GM23338 (cell line): ENCODE results near the gene TMEM74B. TPM values are rescaled to one million over a fixed set of nuclear protein-coding genes. Genes with fewer than 3 reads are reported as not detected.

Experiments
- ATAC-seq: fragments of 200-7000 bp; cut with Tn5 transposase; 3 replicates; pipeline ENCODE4 v1.9.1; 2020
- DNase-seq: peaks from one replicate; pipeline ENCODE4 v3.0.0-alpha.2; 2015; ENCODE audit warnings: low spot score
- H2AFZ ChIP-seq: fragments of 200-600 bp; sonication (generic); 2 replicates; pipeline ENCODE4 v1.8.0; 2016; ENCODE audit warnings: antibody characterized with exemption, mild to moderate bottlenecking, moderate library complexity
- H3F3A ChIP-seq: fragments of 200-600 bp; sonication (generic); replicated peaks from 2 replicates; pipeline ENCODE4 v1.8.0; 2017; ENCODE audit warnings: antibody characterized with exemption, mixed run types, low read depth
- H3K27ac ChIP-seq: fragments of 200-600 bp; sonication (generic); 2 replicates; pipeline ENCODE4 v1.6.1; 2016; ENCODE audit warnings: low read depth
- H3K27me3 ChIP-seq: fragments of 200-600 bp; sonication (generic); 2 replicates; pipeline ENCODE4 v1.8.0; 2016; ENCODE audit warnings: mild to moderate bottlenecking, mixed run types, moderate library complexity; ENCODE audit not compliant: insufficient read depth
- H3K36me3 ChIP-seq: fragments of 200-600 bp; sonication (generic); 2 replicates; pipeline ENCODE4 v1.8.0; 2016; ENCODE audit warnings: mild to moderate bottlenecking; ENCODE audit not compliant: insufficient read depth
- H3K4me1 ChIP-seq: fragments of 200-600 bp; sonication (generic); 2 replicates; pipeline ENCODE4 v1.8.0; 2016; ENCODE audit warnings: mild to moderate bottlenecking, moderate library complexity; ENCODE audit not compliant: insufficient read depth
- H3K4me2 ChIP-seq: fragments of 200-600 bp; sonication (generic); 2 replicates; pipeline ENCODE4 v1.7.1; 2017; ENCODE audit warnings: mixed run types
- H3K4me3 ChIP-seq: fragments of 200-600 bp; sonication (generic); 2 replicates; pipeline ENCODE4 v1.6.1; 2016; ENCODE audit warnings: mixed run types
- H3K79me2 ChIP-seq: fragments of 200-600 bp; sonication (generic); replicated peaks from 2 replicates; pipeline ENCODE4 v1.8.0; 2017; ENCODE audit warnings: mild to moderate bottlenecking; ENCODE audit not compliant: insufficient read depth
- H3K9me2 ChIP-seq: fragments of 200-600 bp; sonication (generic); 2 replicates; pipeline ENCODE4 v1.8.0; 2017; ENCODE audit not compliant: insufficient read depth
- H4K20me1 ChIP-seq: fragments of 200-600 bp; sonication (generic); replicated peaks from 2 replicates; pipeline ENCODE4 v1.8.0; 2017; ENCODE audit warnings: mild to moderate bottlenecking; ENCODE audit not compliant: insufficient read depth
- H3K27ac Mint-ChIP-seq: 2 replicates; pipeline ENCODE4 v1.8.0; 2020; ENCODE audit warnings: inconsistent platforms, mild to moderate bottlenecking, moderate library complexity, mixed read lengths
- H3K27me3 Mint-ChIP-seq: 3 replicates; pipeline ENCODE4 v1.8.0; 2022; ENCODE audit warnings: low read depth, mild to moderate bottlenecking, moderate library complexity, mixed read lengths, inconsistent platforms; ENCODE audit not compliant: insufficient read depth, poor library complexity
- H3K36me3 Mint-ChIP-seq: 3 replicates; pipeline ENCODE4 v1.8.0; 2021; ENCODE audit warnings: low read depth, mild to moderate bottlenecking, inconsistent platforms, moderate library complexity, mixed read lengths
- H3K4me1 Mint-ChIP-seq: 3 replicates; pipeline ENCODE4 v1.8.0; 2020; ENCODE audit warnings: mild to moderate bottlenecking, inconsistent platforms, mixed read lengths
- H3K4me3 Mint-ChIP-seq: 3 replicates; pipeline ENCODE4 v1.8.0; 2021; ENCODE audit warnings: moderate library complexity, mild to moderate bottlenecking, inconsistent platforms, mixed read lengths
- H3K9me3 Mint-ChIP-seq: 3 replicates; pipeline ENCODE4 v1.8.0; 2020; ENCODE audit warnings: moderate library complexity, mild to moderate bottlenecking, inconsistent platforms, mixed read lengths
- CREB1 ChIP-seq: fragments of 250-450 bp; sonication (Bioruptor Pico); IDR thresholded peaks from 2 replicates; pipeline ENCODE4 v1.5.0; 2020; ENCODE audit warnings: low read depth, mild to moderate bottlenecking, moderate library complexity
- EZH2phosphoT487 ChIP-seq: fragments of 200-600 bp; sonication (generic); IDR thresholded peaks from one replicate; pipeline ENCODE4 v1.8.1; 2018; ENCODE audit warnings: antibody characterized with exemption; ENCODE audit not compliant: unreplicated experiment
- JUNB ChIP-seq: IDR thresholded peaks from one replicate; pipeline ENCODE4 v1.6.1; 2016; ENCODE audit warnings: antibody characterized with exemption; ENCODE audit not compliant: unreplicated experiment
- STAT1 ChIP-seq: IDR thresholded peaks from one replicate; pipeline ENCODE4 v1.6.1; 2016; ENCODE audit warnings: antibody characterized with exemption; ENCODE audit not compliant: unreplicated experiment
- ZNF114 ChIP-seq: fragments of 250-450 bp; sonication (Bioruptor Pico); IDR thresholded peaks from 2 replicates; pipeline ENCODE4 v1.5.0; 2020; ENCODE audit warnings: mild to moderate bottlenecking, moderate library complexity
- ZNF331 ChIP-seq: fragments of 250-450 bp; sonication (Bioruptor Pico); IDR thresholded peaks from 2 replicates; pipeline ENCODE4 v1.5.0; 2020; ENCODE audit warnings: low read depth, mild to moderate bottlenecking, moderate library complexity
- polyA plus RNA-seq: library from polyadenylated mRNA; unstranded; fragments of >200 nt; fragmentation: Nextera tagmentation; extraction: Ambion mirVana; gene quantifications from 2 replicates; pipeline ENCODE4 v1.2.1, GENCODE V29; 2016
- total RNA-seq: library from RNA; depleted of rRNA; stranded (reverse); fragments of >200 nt; shearing (Covaris generic); gene quantifications from 2 replicates; pipeline ENCODE4 v1.2.3, GENCODE V29; 2014
- TF ChIP-seq, protein P1 (sequence below): IDR thresholded peaks from 2 replicates; pipeline ENCODE4 v1.6.1; 2016; ENCODE audit warnings: antibody characterized with exemption
- TF ChIP-seq, protein P2 (sequence below): fragments of 250-450 bp; sonication (Bioruptor Pico); IDR thresholded peaks from 2 replicates; pipeline ENCODE4 v1.5.0; 2020; ENCODE audit warnings: mild to moderate bottlenecking, moderate library complexity

The TMEM74B gene
- total and polyA plus RNA-seq, 2 experiments from 2014 or later: 1.0 to 4.8 TPM

DNA sequence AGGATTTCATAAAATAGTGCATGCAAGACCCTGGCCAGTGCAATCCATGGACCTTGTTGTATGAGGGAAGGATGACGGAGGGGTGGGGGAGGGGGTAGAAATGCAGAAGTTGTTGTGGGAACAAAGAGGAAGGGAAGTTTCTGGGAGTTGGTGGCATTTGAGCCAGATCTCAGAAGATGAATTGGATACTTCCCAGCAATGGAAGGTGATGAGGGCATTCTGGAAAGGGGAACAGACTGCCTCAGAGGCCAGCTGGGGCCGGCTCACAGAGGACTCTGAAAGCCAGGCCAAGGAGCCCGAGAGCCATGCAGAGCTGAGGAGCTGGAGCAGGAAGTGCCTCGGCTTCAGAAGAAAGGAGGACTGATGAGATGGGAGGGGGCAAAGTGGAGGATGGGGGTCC, 2.7 kb downstream of the TMEM74B start (continued):
- TF ChIP-seq CREB1 (CRISPR knock-in tag): no peak
- TF ChIP-seq JUNB: no peak
- no peak for TF ChIP-seq STAT1
- TF ChIP-seq ZNF114 (CRISPR knock-in tag): no peak
- no peak for TF ChIP-seq ZNF331 (CRISPR knock-in tag)
- TF ChIP-seq, protein P1, sequence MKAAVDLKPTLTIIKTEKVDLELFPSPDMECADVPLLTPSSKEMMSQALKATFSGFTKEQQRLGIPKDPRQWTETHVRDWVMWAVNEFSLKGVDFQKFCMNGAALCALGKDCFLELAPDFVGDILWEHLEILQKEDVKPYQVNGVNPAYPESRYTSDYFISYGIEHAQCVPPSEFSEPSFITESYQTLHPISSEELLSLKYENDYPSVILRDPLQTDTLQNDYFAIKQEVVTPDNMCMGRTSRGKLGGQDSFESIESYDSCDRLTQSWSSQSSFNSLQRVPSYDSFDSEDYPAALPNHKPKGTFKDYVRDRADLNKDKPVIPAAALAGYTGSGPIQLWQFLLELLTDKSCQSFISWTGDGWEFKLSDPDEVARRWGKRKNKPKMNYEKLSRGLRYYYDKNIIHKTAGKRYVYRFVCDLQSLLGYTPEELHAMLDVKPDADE: no peak
- TF ChIP-seq EZH2phosphoT487: no peak

DNA sequence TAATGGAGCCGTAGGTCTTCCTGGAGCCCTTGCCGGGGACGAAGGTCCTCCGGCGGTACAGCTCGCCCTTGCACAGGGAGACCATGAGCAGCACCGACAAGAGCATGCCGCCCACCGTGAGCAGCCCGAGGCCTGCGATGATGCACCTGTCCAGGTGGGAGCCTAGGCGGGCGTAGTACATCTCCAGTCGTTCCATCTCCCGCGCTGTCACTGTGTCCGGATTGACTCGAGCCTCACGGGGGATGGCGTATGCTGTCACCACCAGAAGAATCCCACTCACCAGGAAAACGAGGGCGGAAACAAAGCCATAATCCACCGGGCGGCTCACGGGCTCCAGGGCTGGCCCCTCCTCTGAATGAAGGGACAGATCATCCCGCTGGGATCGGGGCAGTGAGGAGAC, 3.8 kb downstream of the TMEM74B start:
- no peak overlapping the region for H3K27ac Mint-ChIP-seq
- Histone ChIP-seq H3K27me3 (peaks cover 28% of the 10 kb centered on the region), H3K27ac (no peak overlapping the region), H4K20me1 (no peaks in the 10 kb centered on the region; the same call in 1 of the 2 replicates), H3F3A (no peaks in the 10 kb centered on the region), H3K9me2 (no peaks in the 10 kb centered on the region), H3K79me2 (no peaks in the 10 kb centered on the region), H3K4me1 (peaks cover 10% of the 10 kb centered on the region; the same call in 1 of the 2 replicates), H3K36me3 (no peaks in the 10 kb centered on the region), H2AFZ (no peak overlapping the region), H3K4me3 (no peak overlapping the region), H3K4me2 (no peak overlapping the region)
- H3K4me3 Mint-ChIP-seq: no peak overlapping the region
- DNase-seq: no peak
- peaks cover 5% of the 10 kb centered on the region; the same call in 1 of the 3 replicates for H3K9me3 Mint-ChIP-seq
- peaks cover 26% of the 10 kb centered on the region for H3K4me1 Mint-ChIP-seq
- TF ChIP-seq, protein P2, sequence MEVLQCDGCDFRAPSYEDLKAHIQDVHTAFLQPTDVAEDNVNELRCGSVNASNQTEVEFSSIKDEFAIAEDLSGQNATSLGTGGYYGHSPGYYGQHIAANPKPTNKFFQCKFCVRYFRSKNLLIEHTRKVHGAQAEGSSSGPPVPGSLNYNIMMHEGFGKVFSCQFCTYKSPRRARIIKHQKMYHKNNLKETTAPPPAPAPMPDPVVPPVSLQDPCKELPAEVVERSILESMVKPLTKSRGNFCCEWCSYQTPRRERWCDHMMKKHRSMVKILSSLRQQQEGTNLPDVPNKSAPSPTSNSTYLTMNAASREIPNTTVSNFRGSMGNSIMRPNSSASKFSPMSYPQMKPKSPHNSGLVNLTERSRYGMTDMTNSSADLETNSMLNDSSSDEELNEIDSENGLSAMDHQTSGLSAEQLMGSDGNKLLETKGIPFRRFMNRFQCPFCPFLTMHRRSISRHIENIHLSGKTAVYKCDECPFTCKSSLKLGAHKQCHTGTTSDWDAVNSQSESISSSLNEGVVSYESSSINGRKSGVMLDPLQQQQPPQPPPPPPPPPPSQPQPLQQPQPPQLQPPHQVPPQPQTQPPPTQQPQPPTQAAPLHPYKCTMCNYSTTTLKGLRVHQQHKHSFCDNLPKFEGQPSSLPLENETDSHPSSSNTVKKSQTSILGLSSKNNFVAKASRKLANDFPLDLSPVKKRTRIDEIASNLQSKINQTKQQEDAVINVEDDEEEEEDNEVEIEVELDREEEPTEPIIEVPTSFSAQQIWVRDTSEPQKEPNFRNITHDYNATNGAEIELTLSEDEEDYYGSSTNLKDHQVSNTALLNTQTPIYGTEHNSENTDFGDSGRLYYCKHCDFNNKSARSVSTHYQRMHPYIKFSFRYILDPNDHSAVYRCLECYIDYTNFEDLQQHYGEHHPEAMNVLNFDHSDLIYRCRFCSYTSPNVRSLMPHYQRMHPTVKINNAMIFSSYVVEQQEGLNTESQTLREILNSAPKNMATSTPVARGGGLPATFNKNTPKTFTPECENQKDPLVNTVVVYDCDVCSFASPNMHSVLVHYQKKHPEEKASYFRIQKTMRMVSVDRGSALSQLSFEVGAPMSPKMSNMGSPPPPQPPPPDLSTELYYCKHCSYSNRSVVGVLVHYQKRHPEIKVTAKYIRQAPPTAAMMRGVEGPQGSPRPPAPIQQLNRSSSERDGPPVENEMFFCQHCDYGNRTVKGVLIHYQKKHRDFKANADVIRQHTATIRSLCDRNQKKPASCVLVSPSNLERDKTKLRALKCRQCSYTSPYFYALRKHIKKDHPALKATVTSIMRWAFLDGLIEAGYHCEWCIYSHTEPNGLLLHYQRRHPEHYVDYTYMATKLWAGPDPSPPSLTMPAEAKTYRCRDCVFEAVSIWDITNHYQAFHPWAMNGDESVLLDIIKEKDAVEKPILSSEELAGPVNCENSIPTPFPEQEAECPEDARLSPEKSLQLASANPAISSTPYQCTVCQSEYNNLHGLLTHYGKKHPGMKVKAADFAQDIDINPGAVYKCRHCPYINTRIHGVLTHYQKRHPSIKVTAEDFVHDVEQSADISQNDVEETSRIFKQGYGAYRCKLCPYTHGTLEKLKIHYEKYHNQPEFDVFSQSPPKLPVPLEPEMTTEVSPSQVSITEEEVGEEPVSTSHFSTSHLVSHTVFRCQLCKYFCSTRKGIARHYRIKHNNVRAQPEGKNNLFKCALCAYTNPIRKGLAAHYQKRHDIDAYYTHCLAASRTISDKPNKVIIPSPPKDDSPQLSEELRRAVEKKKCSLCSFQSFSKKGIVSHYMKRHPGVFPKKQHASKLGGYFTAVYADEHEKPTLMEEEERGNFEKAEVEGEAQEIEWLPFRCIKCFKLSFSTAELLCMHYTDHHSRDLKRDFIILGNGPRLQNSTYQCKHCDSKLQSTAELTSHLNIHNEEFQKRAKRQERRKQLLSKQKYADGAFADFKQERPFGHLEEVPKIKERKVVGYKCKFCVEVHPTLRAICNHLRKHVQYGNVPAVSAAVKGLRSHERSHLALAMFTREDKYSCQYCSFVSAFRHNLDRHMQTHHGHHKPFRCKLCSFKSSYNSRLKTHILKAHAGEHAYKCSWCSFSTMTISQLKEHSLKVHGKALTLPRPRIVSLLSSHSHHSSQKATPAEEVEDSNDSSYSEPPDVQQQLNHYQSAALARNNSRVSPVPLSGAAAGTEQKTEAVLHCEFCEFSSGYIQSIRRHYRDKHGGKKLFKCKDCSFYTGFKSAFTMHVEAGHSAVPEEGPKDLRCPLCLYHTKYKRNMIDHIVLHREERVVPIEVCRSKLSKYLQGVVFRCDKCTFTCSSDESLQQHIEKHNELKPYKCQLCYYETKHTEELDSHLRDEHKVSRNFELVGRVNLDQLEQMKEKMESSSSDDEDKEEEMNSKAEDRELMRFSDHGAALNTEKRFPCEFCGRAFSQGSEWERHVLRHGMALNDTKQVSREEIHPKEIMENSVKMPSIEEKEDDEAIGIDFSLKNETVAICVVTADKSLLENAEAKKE: no peak
- TF ChIP-seq CREB1 (CRISPR knock-in tag): no peak
- no peak for TF ChIP-seq STAT1
- ATAC-seq: no peak
- H3K27me3 Mint-ChIP-seq: peaks cover 26% of the 10 kb centered on the region
- H3K36me3 Mint-ChIP-seq: peaks cover 2% of the 10 kb centered on the region; the same call in 1 of the 3 replicates
